Choroid plexus epithelial cell (primary cell): ENCODE results near the gene BIRC6.

Source experiments
- DNase-seq: peaks from one replicate; pipeline ENCODE4 v3.0.0-alpha.2; 2010; ENCODE audit warnings: low read depth
- H3K4me3 ChIP-seq: 2 replicates; pipeline ENCODE4 v1.5.1; 2011; ENCODE audit warnings: low read depth, mild to moderate bottlenecking, control low read depth, low read length, moderate library complexity
- TF ChIP-seq, protein P1 (sequence below): conservative IDR thresholded peaks from 2 replicates; pipeline ENCODE4 v1.5.1; 2011; ENCODE audit warnings: low read depth, mild to moderate bottlenecking, control low read depth, inconsistent platforms, low read length, moderate library complexity

BIRC6 gene

DNA sequence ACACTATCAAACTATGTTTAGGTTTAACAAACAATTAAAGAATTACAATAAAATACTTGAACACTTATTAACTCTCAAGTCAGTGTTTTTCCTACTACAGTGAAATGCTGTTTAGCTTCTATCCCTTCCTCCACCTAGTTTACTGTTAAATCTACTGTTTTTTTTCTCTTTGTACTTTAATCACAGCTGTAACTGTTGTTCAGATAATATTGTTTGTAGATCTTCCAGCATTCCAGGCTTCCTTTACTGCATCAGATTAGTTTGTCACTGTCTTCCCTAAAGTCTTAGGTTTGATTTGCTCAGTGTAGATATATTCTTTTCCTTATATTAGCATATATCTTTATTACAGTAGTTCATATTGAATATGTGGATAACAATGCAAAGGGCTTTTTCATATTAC lies 22.5 kb downstream of the BIRC6 start:
- no peak for DNase-seq
- TF ChIP-seq, protein P1, sequence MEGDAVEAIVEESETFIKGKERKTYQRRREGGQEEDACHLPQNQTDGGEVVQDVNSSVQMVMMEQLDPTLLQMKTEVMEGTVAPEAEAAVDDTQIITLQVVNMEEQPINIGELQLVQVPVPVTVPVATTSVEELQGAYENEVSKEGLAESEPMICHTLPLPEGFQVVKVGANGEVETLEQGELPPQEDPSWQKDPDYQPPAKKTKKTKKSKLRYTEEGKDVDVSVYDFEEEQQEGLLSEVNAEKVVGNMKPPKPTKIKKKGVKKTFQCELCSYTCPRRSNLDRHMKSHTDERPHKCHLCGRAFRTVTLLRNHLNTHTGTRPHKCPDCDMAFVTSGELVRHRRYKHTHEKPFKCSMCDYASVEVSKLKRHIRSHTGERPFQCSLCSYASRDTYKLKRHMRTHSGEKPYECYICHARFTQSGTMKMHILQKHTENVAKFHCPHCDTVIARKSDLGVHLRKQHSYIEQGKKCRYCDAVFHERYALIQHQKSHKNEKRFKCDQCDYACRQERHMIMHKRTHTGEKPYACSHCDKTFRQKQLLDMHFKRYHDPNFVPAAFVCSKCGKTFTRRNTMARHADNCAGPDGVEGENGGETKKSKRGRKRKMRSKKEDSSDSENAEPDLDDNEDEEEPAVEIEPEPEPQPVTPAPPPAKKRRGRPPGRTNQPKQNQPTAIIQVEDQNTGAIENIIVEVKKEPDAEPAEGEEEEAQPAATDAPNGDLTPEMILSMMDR, result no peak
- no peak overlapping the region for H3K4me3 ChIP-seq

DNA sequence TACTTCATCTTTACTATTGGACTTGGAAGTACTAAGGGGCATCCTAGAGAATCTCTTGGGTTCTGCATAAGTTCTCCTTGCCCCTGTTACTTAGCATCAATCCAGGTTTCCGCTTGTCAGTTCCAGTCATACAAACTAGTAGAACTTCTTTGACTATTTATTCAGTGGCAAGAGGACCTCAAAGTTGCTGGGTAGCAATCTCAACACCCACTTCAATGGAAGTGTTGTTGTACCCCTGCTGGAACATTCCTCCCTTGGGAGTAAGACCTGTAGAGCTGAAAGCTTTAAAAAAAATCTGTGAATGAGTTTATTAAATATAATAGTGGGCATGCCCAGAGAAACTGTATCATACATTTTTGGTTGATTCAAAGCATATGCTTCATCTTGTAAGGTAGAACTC lies 27.0 kb downstream of the BIRC6 start:
- TF ChIP-seq, protein P1, result no peak
- no peak overlapping the region for H3K4me3 ChIP-seq
- DNase-seq, result no peak

DNA sequence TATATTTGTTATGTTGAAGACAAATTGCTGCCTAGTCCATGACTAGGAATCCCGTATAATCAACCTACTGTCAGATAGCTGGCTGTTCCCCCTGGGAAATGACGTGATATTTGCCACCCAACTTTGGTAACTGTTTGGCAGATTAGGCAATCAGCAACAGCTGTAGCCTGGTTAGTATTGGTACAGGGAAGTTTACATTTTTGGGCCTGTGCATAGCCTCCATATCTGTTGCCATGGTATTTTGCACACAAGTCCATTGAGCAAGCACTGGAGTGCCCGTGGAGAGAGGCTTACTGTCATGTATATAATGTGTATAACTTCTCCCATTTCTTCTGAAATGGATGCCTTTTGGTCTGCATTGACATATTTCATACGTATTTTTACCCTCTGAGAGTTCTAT lies 27.7 kb downstream of the BIRC6 start:
- TF ChIP-seq, protein P1, result no peak
- H3K4me3 ChIP-seq, result no peak overlapping the region
- no peak for DNase-seq

DNA sequence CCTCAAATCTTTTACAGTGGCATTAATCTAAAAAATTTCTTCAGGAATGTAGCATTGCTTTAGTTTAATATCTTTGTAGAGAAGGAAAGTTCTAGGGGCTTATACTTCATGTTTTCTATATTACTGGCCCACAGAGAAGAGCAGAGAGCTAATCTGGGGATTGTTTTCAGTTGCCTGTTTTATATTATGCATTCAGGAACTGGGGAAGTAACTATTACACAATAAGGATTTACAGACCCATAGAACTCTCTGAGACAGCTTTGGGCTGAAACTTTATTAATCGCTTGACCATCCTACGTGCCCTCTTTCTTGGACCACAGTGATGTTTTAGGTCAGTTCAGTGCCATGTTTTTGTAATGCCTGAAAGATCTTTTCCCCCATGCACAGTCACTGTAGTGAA lies 29.9 kb downstream of the BIRC6 start:
- TF ChIP-seq, protein P1, result no peak
- no peak overlapping the region for H3K4me3 ChIP-seq
- DNase-seq, result no peak

DNA sequence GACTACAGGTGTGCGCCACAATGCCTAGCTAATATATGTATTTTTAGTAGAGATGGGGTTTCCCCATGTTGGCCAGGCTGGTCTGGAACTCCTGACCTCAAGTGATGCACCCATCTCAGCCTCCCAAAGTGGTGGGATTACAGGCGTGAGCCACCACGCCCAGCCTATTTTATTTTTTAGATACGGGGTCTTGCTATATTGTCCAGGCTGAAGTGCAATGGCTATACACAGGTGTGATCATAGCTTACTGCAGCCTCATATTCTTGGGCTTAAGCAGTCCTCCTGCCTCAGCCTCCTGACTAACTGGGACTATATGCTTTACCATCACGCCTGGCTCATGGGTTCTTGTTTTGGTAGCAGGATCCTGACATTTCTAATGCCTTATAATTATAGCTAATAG lies 42.4 kb downstream of the BIRC6 start:
- DNase-seq, result no peak
- no peak overlapping the region for H3K4me3 ChIP-seq
- TF ChIP-seq, protein P1, result no peak

DNA sequence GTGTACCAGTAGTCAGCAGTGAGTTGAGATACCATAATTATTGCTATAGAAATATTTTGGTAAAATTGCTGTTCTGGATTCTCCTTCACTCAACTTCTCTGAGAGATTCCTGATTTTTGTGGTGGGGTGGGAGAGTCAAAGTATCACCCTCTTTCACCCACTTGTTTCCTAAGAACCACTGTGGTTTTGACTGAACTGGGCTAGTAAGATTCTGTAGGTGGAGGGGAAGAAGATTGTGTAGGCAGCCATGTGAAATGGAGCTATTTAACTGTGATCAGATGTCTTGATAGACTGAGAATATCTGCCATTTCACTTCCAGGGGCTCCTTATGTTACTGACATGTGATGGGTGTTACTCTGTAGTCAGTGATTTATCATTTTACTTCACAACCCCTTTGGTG lies 45.3 kb downstream of the BIRC6 start:
- H3K4me3 ChIP-seq, result no peak overlapping the region
- TF ChIP-seq, protein P1, result no peak
- no peak for DNase-seq

DNA sequence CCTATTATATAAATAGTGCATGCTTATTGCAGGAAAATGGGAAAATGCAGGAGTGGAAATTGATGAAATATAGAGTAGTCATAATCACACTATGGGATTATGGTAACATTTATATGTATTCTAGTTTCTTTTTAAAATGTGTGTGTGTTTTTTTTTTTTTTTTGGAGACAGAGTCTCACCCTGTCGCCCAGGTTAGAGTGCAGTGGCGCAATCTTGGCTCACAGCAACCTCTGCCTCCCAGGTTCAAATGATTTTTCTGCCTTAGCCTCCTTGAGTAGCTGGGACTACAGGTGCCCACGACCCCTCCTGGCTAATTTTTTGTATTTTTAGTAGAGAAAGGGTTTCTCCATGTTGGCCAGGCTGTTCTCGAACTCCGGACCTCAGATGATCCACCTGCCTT lies 47.0 kb downstream of the BIRC6 start:
- H3K4me3 ChIP-seq, result no peak overlapping the region
- no peak for DNase-seq
- TF ChIP-seq, protein P1, result no peak
